Liver (tissue), 9 donors: ENCODE data around the gene PLCL1. TPM values are rescaled to one million over a fixed set of nuclear protein-coding genes. Genes with fewer than 3 reads are reported as not detected.

ENCODE experiments used
- DNase-seq: peaks from one replicate; pipeline ENCODE4 v3.0.0-alpha.2; 2017; ENCODE audit warnings: low spot score
- H3K27ac ChIP-seq, 2 donors: one replicate each; pipeline ENCODE4 v1.7.0; 2013; ENCODE audit warnings: inconsistent platforms in 2 of 2, low read length in 2 of 2, control low read depth in 1 of 2, low read depth in 1 of 2, mild to moderate bottlenecking in 1 of 2
- H3K27me3 ChIP-seq, 4 donors: one replicate each; pipeline versions ENCODE4 v1.6.1 to v1.7.0; 2013; ENCODE audit warnings: low read length in 3 of 4, inconsistent platforms in 1 of 4, mild to moderate bottlenecking in 1 of 4, moderate library complexity in 1 of 4; ENCODE audit not compliant: control insufficient read depth in 4 of 4, insufficient read depth in 4 of 4
- H3K36me3 ChIP-seq, 4 donors: one replicate each; pipeline versions ENCODE4 v1.6.1 to v1.7.0; 2013; ENCODE audit warnings: low read length in 3 of 4, mild to moderate bottlenecking in 3 of 4, low read depth in 1 of 4, moderate library complexity in 1 of 4; ENCODE audit not compliant: control insufficient read depth in 4 of 4, insufficient read depth in 3 of 4
- H3K4me1 ChIP-seq, 4 donors: one replicate each; pipeline versions ENCODE4 v1.6.1 to v1.7.0; 2013; ENCODE audit warnings: low read length in 3 of 4, mild to moderate bottlenecking in 3 of 4, moderate library complexity in 1 of 4; ENCODE audit not compliant: control insufficient read depth in 4 of 4, insufficient read depth in 4 of 4
- H3K4me3 ChIP-seq, 3 donors: one replicate each; pipeline versions ENCODE4 v1.6.1 to v1.7.0; 2013; ENCODE audit warnings: low read length in 3 of 3, control low read depth in 1 of 3, low read depth in 1 of 3, mild to moderate bottlenecking in 1 of 3
- H3K9ac ChIP-seq, 2 donors: one replicate each; pipeline ENCODE4 v1.7.0; 2013; ENCODE audit warnings: low read length in 2 of 2, mild to moderate bottlenecking in 2 of 2, moderate library complexity in 2 of 2, control low read depth in 1 of 2, low read depth in 1 of 2
- H3K9me3 ChIP-seq, 4 donors: one replicate each; pipeline versions ENCODE4 v1.6.1 to v1.7.0; 2013; ENCODE audit warnings: low read length in 3 of 4; ENCODE audit not compliant: control insufficient read depth in 4 of 4
- EGR1 ChIP-seq, 2 donors: IDR thresholded peaks; 2 replicates each; pipeline ENCODE4 v1.6.1; 2016 to 2018; ENCODE audit warnings: antibody characterized with exemption in 2 of 2, low read depth in 2 of 2
- FOXA1 ChIP-seq: IDR thresholded peaks from 2 replicates; pipeline ENCODE4 v1.6.1; 2016; ENCODE audit warnings: antibody characterized with exemption
- FOXA2 ChIP-seq: IDR thresholded peaks from 2 replicates; pipeline ENCODE4 v1.6.1; 2016; ENCODE audit warnings: antibody characterized with exemption
- GABPA ChIP-seq, 2 donors: IDR thresholded peaks in 1 of 2; conservative IDR thresholded peaks in 1 of 2; 2 replicates each; pipeline ENCODE4 v1.6.1; 2016; ENCODE audit warnings: antibody characterized with exemption in 2 of 2, mild to moderate bottlenecking in 1 of 2, moderate library complexity in 1 of 2
- HNF4A ChIP-seq, 2 donors: conservative IDR thresholded peaks; 2 replicates each; pipeline ENCODE4 v1.6.1; 2016; ENCODE audit warnings: antibody characterized with exemption in 2 of 2, mild to moderate bottlenecking in 2 of 2
- HNF4G ChIP-seq: IDR thresholded peaks from 2 replicates; pipeline ENCODE4 v1.6.1; 2016; ENCODE audit warnings: antibody characterized with exemption
- JUND ChIP-seq, 2 donors: IDR thresholded peaks; 2 replicates each; pipeline ENCODE4 v1.6.1; 2016; ENCODE audit warnings: antibody characterized with exemption in 2 of 2
- NR2F2 ChIP-seq: IDR thresholded peaks from 2 replicates; pipeline ENCODE4 v1.6.1; 2016; ENCODE audit warnings: antibody characterized with exemption
- RAD21 ChIP-seq, 2 donors: IDR thresholded peaks; 2 replicates each; pipeline ENCODE4 v1.6.1; 2016; ENCODE audit warnings: antibody characterized with exemption in 2 of 2, mild to moderate bottlenecking in 2 of 2
- RXRA ChIP-seq, 2 donors: IDR thresholded peaks; 2 replicates each; pipeline ENCODE4 v1.6.1; 2017 to 2018; ENCODE audit warnings: antibody characterized with exemption in 2 of 2, mild to moderate bottlenecking in 1 of 2
- SP1 ChIP-seq: IDR thresholded peaks from 2 replicates; pipeline ENCODE4 v1.6.1; 2018; ENCODE audit warnings: antibody characterized with exemption, mild to moderate bottlenecking
- TAF1 ChIP-seq: conservative IDR thresholded peaks from 2 replicates; pipeline ENCODE4 v1.6.1; 2016; ENCODE audit warnings: antibody characterized with exemption, mild to moderate bottlenecking
- WGBS: extraction: QIAGEN DNeasy Blood & Tissue Kit; methylation state at CpG from one replicate; pipeline ENCODE4 v1.1.7; 2013; 5-methylcytosine and 5-hydroxymethylcytosine counted together
- polyA plus RNA-seq, 2 donors: library from polyadenylated mRNA; stranded (reverse) in 1 of 2; unstranded in 1 of 2; fragments of 200-250 nt in 1 of 2; fragments of >200 nt in 1 of 2; fragmentation: Nextera tagmentation in 1 of 2; extraction: Ambion mirVana in 1 of 2; gene quantifications; one replicate each; pipeline versions ENCODE4 v1.2.1 to v1.2.3, GENCODE V29; 2013 to 2015
- total RNA-seq, 2 donors: library from RNA; depleted of rRNA; stranded (reverse); fragments of >200 nt; gene quantifications; one replicate each; pipeline ENCODE4 v1.2.3, GENCODE V29; 2014
- TF ChIP-seq, protein P1 (sequence below): IDR thresholded peaks from 2 replicates; pipeline ENCODE4 v1.6.1; 2016; ENCODE audit warnings: antibody characterized with exemption
- TF ChIP-seq, protein P2 (sequence below): IDR thresholded peaks from 2 replicates; pipeline ENCODE4 v1.6.1; 2016; ENCODE audit warnings: antibody characterized with exemption
- TF ChIP-seq, protein P3 (sequence below): IDR thresholded peaks from 2 replicates; pipeline ENCODE4 v1.6.1; 2016; ENCODE audit warnings: antibody characterized with exemption
- TF ChIP-seq, protein P4 (sequence below): IDR thresholded peaks from 2 replicates; pipeline ENCODE4 v1.6.1; 2016; ENCODE audit warnings: antibody characterized with exemption, mild to moderate bottlenecking
- TF ChIP-seq, protein P5 (sequence below): fragments of 150-350 bp; IDR thresholded peaks from 2 replicates; pipeline ENCODE4 v1.5.1; 2017; ENCODE audit warnings: improper control_type of control experiment, low read depth, low read length; ENCODE audit not compliant: missing input control
- donor health status: healthy.
- donor health status: healthy.
- donor health status: healthy.
- donor health status: healthy.
- donor health status: healthy.

Gene PLCL1
- total and polyA plus RNA-seq, 4 donors, result 0.08 to 0.59 (median 0.31) TPM

DNA sequence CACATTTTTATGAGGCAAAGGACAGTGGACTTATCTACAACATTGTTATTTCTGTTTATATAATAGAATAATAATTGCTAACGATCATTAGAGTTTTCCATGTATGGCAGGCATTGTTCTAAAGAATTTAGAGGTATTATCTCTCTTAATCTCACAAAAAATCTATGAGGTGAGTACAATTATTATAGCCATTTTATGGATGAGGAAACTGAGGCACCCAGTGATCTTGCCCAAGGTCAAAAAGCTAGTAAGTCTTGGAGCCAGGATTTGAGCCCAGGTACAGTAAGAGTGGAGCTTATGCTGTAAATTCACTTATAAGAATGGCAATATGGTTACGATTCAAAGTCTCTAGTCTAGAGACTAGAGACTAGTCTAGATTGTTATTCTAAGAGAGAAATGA, 331.7 kb downstream of the PLCL1 start:
- WGBS, result 89% methylated on average over 2 of the region's 2 CpGs
- no peak overlapping the region for H3K9ac ChIP-seq
- TF ChIP-seq, protein P1, sequence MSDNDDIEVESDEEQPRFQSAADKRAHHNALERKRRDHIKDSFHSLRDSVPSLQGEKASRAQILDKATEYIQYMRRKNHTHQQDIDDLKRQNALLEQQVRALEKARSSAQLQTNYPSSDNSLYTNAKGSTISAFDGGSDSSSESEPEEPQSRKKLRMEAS, result no peak
- TF ChIP-seq, protein P2, sequence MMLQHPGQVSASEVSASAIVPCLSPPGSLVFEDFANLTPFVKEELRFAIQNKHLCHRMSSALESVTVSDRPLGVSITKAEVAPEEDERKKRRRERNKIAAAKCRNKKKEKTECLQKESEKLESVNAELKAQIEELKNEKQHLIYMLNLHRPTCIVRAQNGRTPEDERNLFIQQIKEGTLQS, result no peak
- TF ChIP-seq HNF4G (no peak), GABPA (IDR thresholded peaks at IDR 0.05 in 1 of 2, conservative IDR thresholded peaks at IDR 0.05 in 1 of 2) (no peak), RXRA (IDR thresholded peaks at IDR 0.05) (no peak), HNF4A (conservative IDR thresholded peaks at IDR 0.05) (no peak), SP1 (no peak), JUND (IDR thresholded peaks at IDR 0.05) (no peak), FOXA1 (no peak), RAD21 (IDR thresholded peaks at IDR 0.05) (no peak), FOXA2 (no peak), NR2F2 (no peak), TAF1 (no peak)
- TF ChIP-seq, protein P3, sequence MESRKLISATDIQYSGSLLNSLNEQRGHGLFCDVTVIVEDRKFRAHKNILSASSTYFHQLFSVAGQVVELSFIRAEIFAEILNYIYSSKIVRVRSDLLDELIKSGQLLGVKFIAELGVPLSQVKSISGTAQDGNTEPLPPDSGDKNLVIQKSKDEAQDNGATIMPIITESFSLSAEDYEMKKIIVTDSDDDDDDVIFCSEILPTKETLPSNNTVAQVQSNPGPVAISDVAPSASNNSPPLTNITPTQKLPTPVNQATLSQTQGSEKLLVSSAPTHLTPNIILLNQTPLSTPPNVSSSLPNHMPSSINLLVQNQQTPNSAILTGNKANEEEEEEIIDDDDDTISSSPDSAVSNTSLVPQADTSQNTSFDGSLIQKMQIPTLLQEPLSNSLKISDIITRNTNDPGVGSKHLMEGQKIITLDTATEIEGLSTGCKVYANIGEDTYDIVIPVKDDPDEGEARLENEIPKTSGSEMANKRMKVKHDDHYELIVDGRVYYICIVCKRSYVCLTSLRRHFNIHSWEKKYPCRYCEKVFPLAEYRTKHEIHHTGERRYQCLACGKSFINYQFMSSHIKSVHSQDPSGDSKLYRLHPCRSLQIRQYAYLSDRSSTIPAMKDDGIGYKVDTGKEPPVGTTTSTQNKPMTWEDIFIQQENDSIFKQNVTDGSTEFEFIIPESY, result no peak
- TF ChIP-seq, protein P4, sequence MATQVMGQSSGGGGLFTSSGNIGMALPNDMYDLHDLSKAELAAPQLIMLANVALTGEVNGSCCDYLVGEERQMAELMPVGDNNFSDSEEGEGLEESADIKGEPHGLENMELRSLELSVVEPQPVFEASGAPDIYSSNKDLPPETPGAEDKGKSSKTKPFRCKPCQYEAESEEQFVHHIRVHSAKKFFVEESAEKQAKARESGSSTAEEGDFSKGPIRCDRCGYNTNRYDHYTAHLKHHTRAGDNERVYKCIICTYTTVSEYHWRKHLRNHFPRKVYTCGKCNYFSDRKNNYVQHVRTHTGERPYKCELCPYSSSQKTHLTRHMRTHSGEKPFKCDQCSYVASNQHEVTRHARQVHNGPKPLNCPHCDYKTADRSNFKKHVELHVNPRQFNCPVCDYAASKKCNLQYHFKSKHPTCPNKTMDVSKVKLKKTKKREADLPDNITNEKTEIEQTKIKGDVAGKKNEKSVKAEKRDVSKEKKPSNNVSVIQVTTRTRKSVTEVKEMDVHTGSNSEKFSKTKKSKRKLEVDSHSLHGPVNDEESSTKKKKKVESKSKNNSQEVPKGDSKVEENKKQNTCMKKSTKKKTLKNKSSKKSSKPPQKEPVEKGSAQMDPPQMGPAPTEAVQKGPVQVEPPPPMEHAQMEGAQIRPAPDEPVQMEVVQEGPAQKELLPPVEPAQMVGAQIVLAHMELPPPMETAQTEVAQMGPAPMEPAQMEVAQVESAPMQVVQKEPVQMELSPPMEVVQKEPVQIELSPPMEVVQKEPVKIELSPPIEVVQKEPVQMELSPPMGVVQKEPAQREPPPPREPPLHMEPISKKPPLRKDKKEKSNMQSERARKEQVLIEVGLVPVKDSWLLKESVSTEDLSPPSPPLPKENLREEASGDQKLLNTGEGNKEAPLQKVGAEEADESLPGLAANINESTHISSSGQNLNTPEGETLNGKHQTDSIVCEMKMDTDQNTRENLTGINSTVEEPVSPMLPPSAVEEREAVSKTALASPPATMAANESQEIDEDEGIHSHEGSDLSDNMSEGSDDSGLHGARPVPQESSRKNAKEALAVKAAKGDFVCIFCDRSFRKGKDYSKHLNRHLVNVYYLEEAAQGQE, result no peak
- TF ChIP-seq, protein P5, sequence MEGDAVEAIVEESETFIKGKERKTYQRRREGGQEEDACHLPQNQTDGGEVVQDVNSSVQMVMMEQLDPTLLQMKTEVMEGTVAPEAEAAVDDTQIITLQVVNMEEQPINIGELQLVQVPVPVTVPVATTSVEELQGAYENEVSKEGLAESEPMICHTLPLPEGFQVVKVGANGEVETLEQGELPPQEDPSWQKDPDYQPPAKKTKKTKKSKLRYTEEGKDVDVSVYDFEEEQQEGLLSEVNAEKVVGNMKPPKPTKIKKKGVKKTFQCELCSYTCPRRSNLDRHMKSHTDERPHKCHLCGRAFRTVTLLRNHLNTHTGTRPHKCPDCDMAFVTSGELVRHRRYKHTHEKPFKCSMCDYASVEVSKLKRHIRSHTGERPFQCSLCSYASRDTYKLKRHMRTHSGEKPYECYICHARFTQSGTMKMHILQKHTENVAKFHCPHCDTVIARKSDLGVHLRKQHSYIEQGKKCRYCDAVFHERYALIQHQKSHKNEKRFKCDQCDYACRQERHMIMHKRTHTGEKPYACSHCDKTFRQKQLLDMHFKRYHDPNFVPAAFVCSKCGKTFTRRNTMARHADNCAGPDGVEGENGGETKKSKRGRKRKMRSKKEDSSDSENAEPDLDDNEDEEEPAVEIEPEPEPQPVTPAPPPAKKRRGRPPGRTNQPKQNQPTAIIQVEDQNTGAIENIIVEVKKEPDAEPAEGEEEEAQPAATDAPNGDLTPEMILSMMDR, result no peak

DNA sequence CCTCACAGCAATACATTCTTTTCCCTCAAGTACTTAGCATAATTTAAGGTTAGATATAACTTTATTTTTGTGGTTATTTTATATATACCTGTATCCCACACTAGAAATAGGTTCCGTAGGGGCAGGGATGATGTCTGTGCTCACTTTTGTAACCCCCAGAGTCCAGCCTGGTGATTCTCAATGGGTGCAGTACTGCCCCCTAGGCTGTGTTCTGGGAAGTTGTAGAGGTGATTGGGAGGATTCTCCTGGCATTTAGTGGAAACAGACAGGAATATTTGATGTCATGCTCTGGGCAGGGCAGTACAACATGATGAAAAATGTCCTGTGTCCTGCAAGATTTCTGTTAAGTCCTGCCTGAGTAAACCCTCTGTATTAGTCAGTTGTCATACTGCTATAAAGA, 333.3 kb downstream of the PLCL1 start:
- H3K4me1 ChIP-seq, result no peaks in the 10 kb centered on the region
- no peaks in the 10 kb centered on the region for H3K36me3 ChIP-seq
- no peak overlapping the region for H3K4me3 ChIP-seq
- no peaks in the 10 kb centered on the region for H3K27me3 ChIP-seq
- no peaks in the 10 kb centered on the region for H3K9me3 ChIP-seq
- 88% methylated on average over 1 of the region's 1 CpG for WGBS
- DNase-seq, result no peak
- no peak overlapping the region for H3K9ac ChIP-seq
- no peak overlapping the region for H3K27ac ChIP-seq
- TF ChIP-seq FOXA1 (no peak), TAF1 (no peak), RAD21 (IDR thresholded peaks at IDR 0.05) (no peak), NR2F2 (no peak), EGR1 (IDR thresholded peaks at IDR 0.05; ENCODE audit: low read depth in 2 of 2) (no peak), JUND (IDR thresholded peaks at IDR 0.05) (no peak), HNF4A (conservative IDR thresholded peaks at IDR 0.05) (no peak)
- TF ChIP-seq, protein P1, result no peak
- TF ChIP-seq, protein P2, result no peak
- TF ChIP-seq, protein P4, result no peak
- TF ChIP-seq, protein P5, result no peak

More for the DNA sequence above, 331.7 kb downstream of the PLCL1 start:
- Histone ChIP-seq H3K27ac (no peak overlapping the region), H3K4me1 (no peaks in the 10 kb centered on the region), H3K27me3 (no peaks in the 10 kb centered on the region), H3K4me3 (no peak overlapping the region), H3K36me3 (no peaks in the 10 kb centered on the region), H3K9me3 (no peaks in the 10 kb centered on the region)
- DNase-seq, result no peak
